Putamen (tissue), 1 donor: ENCODE results near the gene TBC1D2.

Experiments used
- DNase-seq: peaks from one replicate; pipeline ENCODE4 v3.0.0-alpha.2; 2016; ENCODE audit warnings: low spot score

Gene TBC1D2

GRCh38 chr9:98241357-98242300, 13.8 kb downstream of the TBC1D2 start:
- no peak for DNase-seq

GRCh38 chr9:98240475-98240874, 15.0 kb downstream of the TBC1D2 start:
- DNase-seq = no peak

DNA sequence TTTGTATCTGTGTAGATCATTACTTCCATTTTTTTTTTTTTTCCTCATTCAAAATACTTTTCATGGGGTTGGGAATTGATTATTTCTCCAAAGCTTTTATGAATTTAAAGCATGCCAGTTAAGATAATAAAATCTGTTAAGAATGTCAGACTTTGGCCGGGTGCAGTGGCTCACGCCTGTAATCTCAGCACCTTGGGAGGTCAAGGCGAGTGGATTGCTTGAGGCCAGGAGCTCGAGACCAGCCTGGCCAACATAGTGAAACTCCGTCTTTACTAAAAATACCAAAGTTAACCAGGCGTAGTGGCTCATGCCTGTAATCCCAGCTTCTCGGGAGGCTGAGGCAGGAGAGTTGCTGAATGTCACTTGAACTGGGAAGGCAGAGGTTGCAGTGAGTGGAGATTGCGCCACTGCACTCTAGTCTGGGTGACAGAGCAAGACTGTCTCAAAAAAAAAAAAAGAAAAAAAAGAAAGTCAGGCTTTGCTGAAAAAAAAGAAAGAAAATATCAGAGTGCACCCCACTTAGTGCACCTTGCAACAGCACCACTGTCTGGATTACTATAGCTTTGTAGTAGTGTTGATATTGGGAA, 18.5 kb downstream of the TBC1D2 start:
- no peak for DNase-seq

GRCh38 chr9:98235126-98235525, 20.3 kb downstream of the TBC1D2 start:
- no peak for DNase-seq

DNA sequence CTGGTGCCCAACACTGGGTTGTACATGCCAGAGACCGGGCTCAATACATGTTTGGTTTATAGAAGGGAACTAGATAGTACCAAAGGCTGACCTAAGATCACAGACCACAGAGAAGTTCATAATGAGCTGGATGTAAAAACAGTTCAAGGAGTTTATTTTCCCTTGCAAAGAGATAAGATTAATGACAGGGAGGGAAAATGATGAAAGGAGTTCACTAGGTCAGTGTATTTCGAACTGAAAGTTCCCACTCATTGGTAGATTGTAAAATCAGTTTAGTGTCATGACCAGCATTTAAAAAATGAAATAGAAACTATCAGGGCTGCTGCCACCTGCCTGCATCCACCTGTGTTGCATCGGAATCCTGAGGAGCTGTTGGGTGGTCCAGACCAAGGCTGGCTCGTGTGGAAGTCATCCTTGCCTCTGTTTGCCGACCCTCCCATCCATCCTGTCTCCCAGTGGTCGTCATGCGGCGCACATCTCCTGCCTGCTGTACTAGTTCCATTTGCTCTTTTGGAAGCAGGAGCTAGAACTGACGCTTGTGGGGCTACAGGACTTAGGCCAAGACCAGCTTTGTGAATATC, 21.1 kb downstream of the TBC1D2 start:
- DNase-seq = no peak

GRCh38 chr9:98232926-98233325, 22.5 kb downstream of the TBC1D2 start:
- DNase-seq = no peak

- DNase-seq = no peak
Observed at GRCh38 chr9:98231770-98232478, 23.5 kb downstream of the TBC1D2 start.

DNA sequence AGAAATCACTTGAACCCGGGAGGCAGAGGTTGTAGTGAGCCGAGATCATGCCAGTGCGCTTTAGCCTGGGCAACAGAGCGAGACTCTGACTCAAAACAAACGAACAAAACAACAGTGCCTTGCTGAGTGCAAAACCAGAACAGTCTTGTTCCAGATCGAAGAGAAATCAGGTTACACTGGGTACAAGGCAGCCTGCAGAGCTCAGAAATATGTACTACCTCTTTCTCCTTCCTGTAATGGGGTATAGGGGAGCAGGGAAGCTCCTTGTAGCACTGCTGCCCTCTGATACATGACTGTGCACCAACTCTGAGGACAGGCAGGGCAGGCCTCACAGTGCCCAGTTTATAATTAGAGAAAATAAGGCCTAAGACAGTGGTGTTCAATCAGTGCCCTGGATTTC, 24.7 kb downstream of the TBC1D2 start:
- DNase-seq = no peak

DNA sequence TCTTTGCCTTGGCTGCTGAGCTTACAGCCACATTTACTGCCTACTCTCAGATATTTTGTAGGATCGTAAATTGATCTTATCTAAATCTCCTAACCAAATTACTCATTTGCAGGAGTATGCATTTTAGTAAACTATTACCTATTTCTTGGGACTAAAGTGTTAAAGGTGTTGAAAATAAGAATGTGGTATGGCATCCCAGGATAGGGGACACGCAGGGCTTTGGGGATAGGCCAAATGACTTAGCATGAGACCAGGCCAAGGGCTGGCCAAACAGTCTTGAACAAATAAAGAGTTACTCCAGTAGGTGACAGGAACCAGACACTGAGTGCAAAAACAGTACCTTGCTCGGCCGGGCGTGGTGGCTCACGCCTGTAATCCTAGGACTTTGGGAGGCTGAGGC, 25.1 kb downstream of the TBC1D2 start:
- DNase-seq = no peak

DNA sequence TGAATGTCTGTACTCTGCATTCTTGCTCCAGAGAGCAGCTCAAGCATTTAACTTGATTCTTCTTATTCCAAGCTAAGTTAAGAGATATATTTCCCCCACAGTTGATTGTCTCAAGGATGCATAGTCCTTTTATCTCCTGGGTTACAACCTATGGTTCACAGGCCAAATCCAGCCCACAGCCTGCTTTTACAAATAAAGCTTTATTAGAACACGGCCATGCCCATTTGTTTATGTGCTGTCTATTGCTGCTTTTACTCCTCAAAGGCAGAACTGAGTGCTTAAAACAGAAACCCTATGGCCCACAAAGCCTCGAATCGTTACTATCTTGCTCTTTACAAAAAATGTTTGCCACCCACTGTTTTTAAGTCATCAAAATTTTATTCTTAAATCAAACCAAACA, 25.8 kb downstream of the TBC1D2 start:
- no peak for DNase-seq

DNA sequence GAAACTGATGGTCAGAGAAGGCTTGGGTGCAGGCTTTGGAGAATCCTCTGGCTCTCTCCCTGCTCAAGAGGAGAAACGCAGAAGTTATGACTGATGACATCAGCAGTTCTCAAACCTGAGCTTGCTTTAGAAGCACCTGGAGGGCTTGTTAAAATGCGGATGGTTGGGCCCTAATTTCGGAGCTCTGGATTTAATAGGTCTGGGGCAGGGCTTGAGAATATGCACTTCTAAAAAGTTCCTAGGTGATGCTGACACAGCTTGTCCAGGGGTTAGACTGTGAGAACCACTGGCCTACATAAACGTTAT, 26.4 kb downstream of the TBC1D2 start:
- no peak for DNase-seq

- DNase-seq = no peak
Observed at GRCh38 chr9:98228392-98229089, 26.9 kb downstream of the TBC1D2 start.

- no peak for DNase-seq
Observed at GRCh38 chr9:98227883-98228282, 27.6 kb downstream of the TBC1D2 start.

DNA sequence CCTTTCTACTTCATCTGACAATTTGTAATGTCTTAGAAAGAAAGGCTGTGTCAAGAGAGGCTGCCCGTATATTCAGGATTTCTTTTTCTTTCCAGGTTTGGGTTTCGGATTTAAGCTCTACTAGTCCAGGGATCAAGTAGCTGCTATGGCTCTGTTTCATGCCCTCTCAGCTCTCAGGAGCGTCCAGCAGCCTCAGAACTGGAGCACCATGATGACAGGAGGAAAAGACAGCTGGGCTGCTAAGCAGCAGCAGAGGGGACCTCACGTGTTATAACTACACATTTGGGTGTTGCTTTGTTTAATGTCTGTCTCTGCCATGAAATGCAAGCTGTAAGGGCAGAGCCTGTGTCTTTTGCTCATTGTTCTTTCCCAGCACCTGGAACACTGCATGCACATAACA, 28.5 kb downstream of the TBC1D2 start:
- DNase-seq = no peak

DNA sequence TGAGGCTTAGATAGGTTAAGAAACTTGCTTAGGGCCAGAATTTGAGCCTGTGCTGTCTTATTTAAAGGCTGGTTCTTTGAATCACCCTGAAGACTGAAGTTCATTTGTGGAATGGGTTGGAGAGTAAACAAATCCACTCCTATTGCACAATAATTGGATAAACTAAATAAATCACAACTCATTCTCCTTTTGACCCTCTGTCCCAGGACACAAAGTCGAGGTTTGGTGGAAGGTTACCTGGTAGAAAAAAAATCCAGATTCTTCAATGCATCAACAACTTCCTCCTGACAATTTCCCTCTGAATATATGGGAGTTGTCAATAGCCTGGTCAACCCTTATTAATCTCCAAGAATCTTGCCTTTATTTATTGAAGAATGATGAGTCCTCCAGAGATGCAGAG, 28.9 kb downstream of the TBC1D2 start:
- DNase-seq = no peak

- no peak for DNase-seq
Observed at GRCh38 chr9:98225015-98225442, 30.4 kb downstream of the TBC1D2 start.

DNA sequence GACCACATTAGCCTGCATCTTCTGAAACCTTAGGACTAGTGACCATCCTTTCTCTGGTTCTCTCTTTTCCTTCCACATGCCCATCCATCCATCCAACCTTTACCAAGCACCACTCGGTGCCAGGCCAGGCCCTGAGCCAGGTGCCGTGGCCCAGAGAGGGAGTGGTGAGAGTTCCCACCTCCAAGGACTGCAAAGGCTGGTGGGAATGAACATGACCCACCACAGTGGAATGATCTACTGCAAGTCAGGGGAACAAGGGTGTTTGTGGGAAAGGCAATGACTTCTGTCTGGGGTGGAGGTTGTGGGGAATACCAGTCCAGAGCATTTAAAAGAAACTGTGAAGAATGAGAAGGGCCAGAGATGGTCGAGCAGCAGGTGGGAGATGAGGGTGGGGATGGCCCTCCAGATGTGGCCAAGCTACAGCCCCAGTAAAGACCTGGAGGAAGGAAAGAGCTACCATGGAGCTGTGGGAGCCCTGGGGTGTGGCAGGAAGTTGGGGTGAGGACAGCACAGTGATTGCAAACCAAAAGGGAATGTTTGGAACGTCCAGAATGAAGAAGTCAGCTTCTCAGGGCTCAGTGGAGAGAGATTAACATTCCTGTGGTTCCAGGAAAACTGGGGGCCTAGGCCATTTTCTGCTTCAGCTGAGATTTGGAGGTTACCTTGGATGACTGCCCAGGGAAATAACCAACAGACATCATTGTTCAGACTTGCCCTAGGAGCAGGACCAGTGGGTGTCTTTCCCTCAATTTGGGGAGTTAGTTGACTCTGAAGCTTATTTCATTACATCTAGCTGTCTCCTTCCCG, 32.4 kb downstream of the TBC1D2 start:
- no peak for DNase-seq

GRCh38 chr9:98220911-98221310, 34.5 kb downstream of the TBC1D2 start:
- DNase-seq = no peak

DNA sequence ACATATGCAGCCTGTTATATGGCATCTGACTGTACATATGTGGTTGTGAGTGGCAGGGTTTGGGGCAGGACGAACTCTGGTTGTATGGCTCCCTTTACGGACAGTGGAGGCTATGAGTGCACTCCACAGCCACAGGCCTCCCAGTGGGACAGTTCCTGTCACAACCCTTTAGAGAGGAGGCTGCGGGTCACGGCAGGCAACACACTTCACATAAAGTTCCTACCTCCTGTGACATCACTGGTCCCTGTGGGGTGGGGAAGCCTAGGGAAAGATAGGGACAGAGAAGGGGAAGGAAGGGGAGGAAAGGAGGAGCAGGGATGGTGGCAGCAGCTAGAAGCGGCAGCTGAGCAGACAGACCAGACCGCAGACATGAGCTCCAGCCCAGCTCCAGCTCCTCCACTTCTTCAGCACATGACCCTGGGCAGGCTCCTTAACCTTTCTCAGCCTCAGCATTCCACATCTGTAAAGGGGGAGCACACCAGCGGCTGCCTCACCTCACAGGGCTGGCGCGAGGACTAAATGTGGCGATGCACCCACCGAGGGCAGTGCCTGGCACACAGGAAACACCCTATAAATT, 35.6 kb downstream of the TBC1D2 start:
- DNase-seq = no peak

GRCh38 chr9:98219364-98219716, 36.1 kb downstream of the TBC1D2 start:
- DNase-seq = no peak
